Trophoblast cell (in vitro differentiated cells and primary cell): ENCODE measurements around the gene EXOSC1.
A peak's percentile ranks its signal among the peaks of the same experiment; 100 is the strongest.
"Not testable (repeated sequence)": the region's sequence is repeated elsewhere in the genome, so short reads cannot be mapped to it uniquely, and the experiment has no call there.

Experiments used
- DNase-seq, 2 donors: peaks; one replicate each; pipeline ENCODE4 v3.0.0-alpha.2; 2016
- H2AFZ ChIP-seq: 2 replicates; pipeline ENCODE4 v1.6.1; 2013; ENCODE audit warnings: low read length, moderate library complexity, mild to moderate bottlenecking; ENCODE audit not compliant: insufficient read depth, poor library complexity
- H2AK5ac ChIP-seq: 2 replicates; pipeline ENCODE4 v1.6.1; 2013; ENCODE audit warnings: mild to moderate bottlenecking, low read length
- H2BK120ac ChIP-seq: 2 replicates; pipeline ENCODE4 v1.6.1; 2013; ENCODE audit warnings: low read length, mild to moderate bottlenecking, moderate library complexity; ENCODE audit not compliant: insufficient read depth, poor library complexity
- H2BK12ac ChIP-seq: 2 replicates; pipeline ENCODE4 v1.6.1; 2013; ENCODE audit warnings: mild to moderate bottlenecking, low read length, moderate library complexity
- H2BK5ac ChIP-seq: 2 replicates; pipeline ENCODE4 v1.6.1; 2013; ENCODE audit warnings: low read length, low read depth, moderate library complexity, mild to moderate bottlenecking; ENCODE audit not compliant: poor library complexity
- H3K14ac ChIP-seq: 2 replicates; pipeline ENCODE4 v1.6.1; 2013; ENCODE audit warnings: mild to moderate bottlenecking, low read length
- H3K18ac ChIP-seq: 2 replicates; pipeline ENCODE4 v1.6.1; 2013; ENCODE audit warnings: mild to moderate bottlenecking, low read length
- H3K23ac ChIP-seq: 2 replicates; pipeline ENCODE4 v1.6.1; 2013; ENCODE audit warnings: low read length
- H3K27ac ChIP-seq: 2 replicates; pipeline ENCODE4 v1.5.1; 2013; ENCODE audit warnings: low read depth, mild to moderate bottlenecking, inconsistent platforms, low read length, moderate library complexity
- H3K27me3 ChIP-seq: 2 replicates; pipeline ENCODE4 v1.6.1; 2013; ENCODE audit warnings: inconsistent platforms, mild to moderate bottlenecking, low read length, moderate library complexity; ENCODE audit not compliant: insufficient read depth
- H3K36me3 ChIP-seq, 2 experiments: 1 replicate in 1 of 2; 2 replicates in 1 of 2; pipeline ENCODE4 v1.6.1; 2013; ENCODE audit warnings: low read length in 2 of 2, mild to moderate bottlenecking in 2 of 2, moderate library complexity in 1 of 2; ENCODE audit not compliant: insufficient read depth in 2 of 2, control insufficient read depth in 1 of 2
- H3K4ac ChIP-seq: 2 replicates; pipeline ENCODE4 v1.6.1; 2013; ENCODE audit warnings: low read depth, mild to moderate bottlenecking, low read length, moderate library complexity
- H3K4me1 ChIP-seq, 2 experiments: 1 replicate in 1 of 2; 2 replicates in 1 of 2; pipeline ENCODE4 v1.6.1; 2013; ENCODE audit warnings: low read length in 2 of 2, mild to moderate bottlenecking in 2 of 2, moderate library complexity in 1 of 2; ENCODE audit not compliant: insufficient read depth in 2 of 2, control insufficient read depth in 1 of 2
- H3K4me2 ChIP-seq: 2 replicates; pipeline ENCODE4 v1.6.1; 2013; ENCODE audit warnings: inconsistent platforms, mild to moderate bottlenecking, low read length, moderate library complexity
- H3K4me3 ChIP-seq: 2 replicates; pipeline ENCODE4 v1.5.1; 2013; ENCODE audit warnings: mild to moderate bottlenecking, low read depth, low read length, inconsistent platforms
- H3K79me1 ChIP-seq: one replicate; pipeline ENCODE4 v1.6.1; 2013; ENCODE audit warnings: low read length
- H3K79me2 ChIP-seq: 2 replicates; pipeline ENCODE4 v1.6.1; 2013; ENCODE audit warnings: low read length, mild to moderate bottlenecking; ENCODE audit not compliant: control insufficient read depth, insufficient read depth, poor library complexity
- H3K9ac ChIP-seq: 2 replicates; pipeline ENCODE4 v1.6.1; 2013; ENCODE audit warnings: mild to moderate bottlenecking, low read length
- H3K9me3 ChIP-seq: 2 replicates; pipeline ENCODE4 v1.6.1; 2013; ENCODE audit warnings: low read depth, mild to moderate bottlenecking, control low read depth, inconsistent platforms, low read length; ENCODE audit not compliant: insufficient read depth
- H4K12ac ChIP-seq: 2 replicates; pipeline ENCODE4 v1.6.1; 2013; ENCODE audit warnings: low read depth, mild to moderate bottlenecking, low read length, moderate library complexity
- H4K8ac ChIP-seq: 2 replicates; pipeline ENCODE4 v1.6.1; 2013; ENCODE audit warnings: low read depth, mild to moderate bottlenecking, low read length, moderate library complexity
- H4K91ac ChIP-seq: one replicate; pipeline ENCODE4 v1.6.1; 2013; ENCODE audit warnings: low read depth, mild to moderate bottlenecking, low read length, moderate library complexity
- WGBS: extraction: QIAGEN DNeasy Blood & Tissue Kit; methylation state at CpG from one replicate; pipeline ENCODE4 v1.1.7; 2013; ENCODE audit warnings: missing lambda C conversion rate; ENCODE audit not compliant: insufficient read length, insufficient coverage; ENCODE audit errors: extremely low coverage; 5-methylcytosine and 5-hydroxymethylcytosine counted together

Gene EXOSC1

GRCh38 chr10:97474918-97475317 is 29.1 kb upstream of the EXOSC1 start:
- Histone ChIP-seq H3K4me3 (no peak overlapping the region), H2BK12ac (no peak overlapping the region), H4K12ac (no peak overlapping the region), H3K4me1 (no peaks in the 10 kb centered on the region), H2AFZ (no peak overlapping the region), H3K79me1 (no peaks in the 10 kb centered on the region), H3K27me3 (no peaks in the 10 kb centered on the region), H2BK5ac (no peak overlapping the region), H3K36me3 (peaks cover 30 to 58% of the 10 kb centered on the region in 2 experiments), H3K27ac (no peak overlapping the region), H3K79me2 (no peaks in the 10 kb centered on the region), H3K18ac (no peak overlapping the region), H2BK120ac (no peak overlapping the region), H3K9me3 (no peaks in the 10 kb centered on the region), H3K23ac (no peak overlapping the region), H3K4ac (no peak overlapping the region), H3K14ac (no peak overlapping the region), H4K91ac (no peak overlapping the region), H3K9ac (no peak overlapping the region), H4K8ac (no peak overlapping the region), H2AK5ac (no peak overlapping the region), H3K4me2 (no peak overlapping the region)
- DNase-seq, result no peak
- WGBS, result no CpG with 5 or more reads among the region's 4 CpGs

- H4K8ac ChIP-seq, H4K12ac ChIP-seq, H2AK5ac ChIP-seq, H3K9me3 ChIP-seq, H2AFZ ChIP-seq, H2BK12ac ChIP-seq, H2BK5ac ChIP-seq, H4K91ac ChIP-seq, H3K79me2 ChIP-seq, H3K18ac ChIP-seq, H3K23ac ChIP-seq, H3K4me3 ChIP-seq, H3K4ac ChIP-seq, H3K4me1 ChIP-seq, H3K9ac ChIP-seq, H3K27ac ChIP-seq, H3K27me3 ChIP-seq, H3K79me1 ChIP-seq, H3K14ac ChIP-seq, H3K4me2 ChIP-seq, H2BK120ac ChIP-seq: not testable (repeated sequence)
- peak; percentile 15 to 20 for DNase-seq
- WGBS, result no CpG with 5 or more reads among the region's 12 CpGs
- H3K36me3 ChIP-seq, result peaks cover 47 to 62% of the 10 kb centered on the region in 2 experiments
Measured at GRCh38 chr10:97468781-97469180, 23.0 kb upstream of the EXOSC1 start.

GRCh38 chr10:97468162-97468561 is 22.4 kb upstream of the EXOSC1 start:
- Histone ChIP-seq H3K14ac (no peak overlapping the region), H4K12ac (no peak overlapping the region), H3K9ac (peak overlapping the region; percentile 7), H3K9me3 (no peaks in the 10 kb centered on the region), H3K4me2 (no peak overlapping the region), H2BK120ac (no peak overlapping the region), H3K27ac (no peak overlapping the region), H4K91ac (no peak overlapping the region), H2BK5ac (no peak overlapping the region), H3K23ac (peak overlapping the region; percentile 37), H3K79me1 (no peaks in the 10 kb centered on the region), H3K36me3 (peaks cover 47 to 63% of the 10 kb centered on the region in 2 experiments), H3K27me3 (no peaks in the 10 kb centered on the region), H3K4ac (no peak overlapping the region), H2AK5ac (no peak overlapping the region), H3K79me2 (no peaks in the 10 kb centered on the region), H2BK12ac (no peak overlapping the region), H3K18ac (no peak overlapping the region), H3K4me1 (peaks cover 3 to 6% of the 10 kb centered on the region in 2 experiments), H4K8ac (no peak overlapping the region), H2AFZ (no peak overlapping the region), H3K4me3 (no peak overlapping the region)
- DNase-seq, result no peak
- no CpG with 5 or more reads among the region's 3 CpGs for WGBS

GRCh38 chr10:97466755-97467154 is 20.9 kb upstream of the EXOSC1 start:
- Histone ChIP-seq H2BK12ac (no peak overlapping the region), H3K4me1 (peaks cover 3 to 6% of the 10 kb centered on the region in 2 experiments), H3K9ac (no peak overlapping the region), H2BK5ac (no peak overlapping the region), H3K4ac (no peak overlapping the region), H4K8ac (no peak overlapping the region), H2BK120ac (no peak overlapping the region), H3K27ac (no peak overlapping the region), H2AK5ac (no peak overlapping the region), H3K4me2 (no peak overlapping the region), H3K27me3 (no peaks in the 10 kb centered on the region), H2AFZ (no peak overlapping the region), H3K4me3 (no peak overlapping the region), H4K91ac (no peak overlapping the region), H3K79me2 (no peaks in the 10 kb centered on the region), H3K14ac (no peak overlapping the region), H3K18ac (no peak overlapping the region), H3K23ac (no peak overlapping the region), H3K36me3 (peaks cover 51 to 71% of the 10 kb centered on the region in 2 experiments), H3K9me3 (no peaks in the 10 kb centered on the region), H3K79me1 (no peaks in the 10 kb centered on the region), H4K12ac (no peak overlapping the region)
- no CpG with 5 or more reads among the region's 4 CpGs for WGBS
- peak; percentile 52 to 73 for DNase-seq
